ENCODE results near the gene VWC2L.

Gene VWC2L

DNA sequence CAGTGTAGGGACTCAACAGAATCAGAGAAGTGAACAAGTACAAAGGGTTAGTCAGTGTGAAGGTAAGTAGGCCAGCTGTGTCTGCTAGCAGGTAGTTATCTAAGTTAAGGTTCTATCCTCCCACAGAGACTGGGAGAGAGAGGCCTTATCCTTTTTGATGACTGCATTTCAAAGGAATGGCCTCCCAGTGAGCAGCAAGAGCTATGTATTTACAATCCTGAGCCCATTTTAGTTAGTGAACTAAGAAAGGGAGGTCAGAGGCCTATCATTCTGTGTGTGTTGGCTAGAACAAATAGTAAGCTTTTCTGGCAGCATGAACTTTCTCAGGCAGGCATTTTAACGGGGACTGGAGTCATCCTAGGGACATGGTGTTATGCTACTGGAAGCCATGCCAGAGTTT, 182.9 kb downstream of the VWC2L start:
- no peak for DNase-seq (ENCODE audit: low spot score)

DNA sequence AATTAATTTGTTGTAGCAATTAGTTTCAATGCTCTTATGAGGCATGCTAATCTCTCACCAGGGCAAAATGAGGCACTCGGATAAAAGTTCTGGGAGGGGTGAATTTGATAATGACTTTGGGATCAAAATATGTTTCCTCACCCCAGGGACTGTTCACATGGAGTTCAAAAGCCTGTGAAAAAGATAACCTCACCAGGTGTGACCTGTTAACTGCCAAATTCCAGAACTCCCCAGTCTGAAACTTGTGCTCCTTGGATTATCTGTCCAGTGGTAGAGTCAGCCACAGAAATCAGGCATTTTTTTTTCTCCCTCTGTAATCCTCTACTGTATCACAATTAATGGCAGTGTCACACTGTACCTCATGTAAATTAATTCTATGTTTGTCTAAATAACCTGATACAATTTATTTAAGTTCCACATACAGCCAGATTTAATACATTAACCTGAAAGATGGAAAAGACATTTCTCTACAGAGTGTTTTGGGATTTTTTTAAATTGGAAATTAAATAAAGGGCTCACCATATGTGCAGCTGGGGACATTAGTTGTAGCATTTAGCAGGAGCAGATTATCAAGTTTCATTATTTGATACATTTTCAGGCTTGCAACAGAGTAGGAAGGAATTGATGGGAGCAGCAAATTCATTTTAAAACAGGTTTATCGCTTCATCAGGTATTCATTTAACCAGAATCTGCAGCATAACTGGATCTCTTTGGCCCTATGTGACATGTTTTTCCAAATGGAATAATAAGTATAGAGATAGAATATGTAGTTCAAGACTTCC, 191.2 kb downstream of the VWC2L start:
- DNase-seq (ENCODE audit: low spot score) = no peak

DNA sequence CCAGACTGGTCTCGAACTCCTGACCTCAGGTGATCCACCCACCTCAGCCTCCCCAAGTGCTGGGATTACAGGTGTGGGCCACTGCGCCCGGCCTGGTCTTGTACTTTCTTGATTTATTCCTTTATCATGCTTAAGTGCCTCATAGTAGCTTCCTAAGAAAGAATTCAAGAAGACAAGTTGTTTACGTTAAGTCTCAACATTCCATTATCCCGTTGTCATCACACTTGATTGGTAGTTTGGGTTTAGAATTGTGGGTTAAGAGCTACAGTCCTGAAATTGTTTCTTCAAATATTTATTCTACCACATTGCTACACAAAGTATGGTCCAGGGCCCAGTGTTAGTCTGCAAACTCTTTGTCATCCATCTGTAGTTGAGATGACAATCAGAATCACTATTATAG, 194.0 kb downstream of the VWC2L start:
- no peak for DNase-seq (ENCODE audit: low spot score)

DNA sequence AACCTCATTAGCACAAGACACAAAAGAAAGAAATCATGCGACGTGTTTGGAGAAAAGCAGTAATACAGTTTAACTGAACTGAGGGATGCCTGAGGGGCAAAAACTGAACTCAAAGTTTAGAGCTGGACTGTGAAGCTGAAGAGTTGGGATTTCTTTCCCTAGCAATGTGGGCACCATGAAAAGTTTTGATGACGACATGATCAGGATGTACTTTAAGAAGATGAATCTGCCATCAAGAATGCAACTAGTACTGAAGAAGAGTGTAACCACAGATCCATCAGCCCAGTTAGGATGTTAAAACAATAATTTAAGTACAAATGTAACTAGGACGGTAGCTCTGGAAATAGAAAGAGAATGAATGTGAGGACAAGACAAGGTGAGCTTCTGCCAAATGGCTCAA, 196.2 kb downstream of the VWC2L start:
- DNase-seq (ENCODE audit: low spot score) = no peak

DNA sequence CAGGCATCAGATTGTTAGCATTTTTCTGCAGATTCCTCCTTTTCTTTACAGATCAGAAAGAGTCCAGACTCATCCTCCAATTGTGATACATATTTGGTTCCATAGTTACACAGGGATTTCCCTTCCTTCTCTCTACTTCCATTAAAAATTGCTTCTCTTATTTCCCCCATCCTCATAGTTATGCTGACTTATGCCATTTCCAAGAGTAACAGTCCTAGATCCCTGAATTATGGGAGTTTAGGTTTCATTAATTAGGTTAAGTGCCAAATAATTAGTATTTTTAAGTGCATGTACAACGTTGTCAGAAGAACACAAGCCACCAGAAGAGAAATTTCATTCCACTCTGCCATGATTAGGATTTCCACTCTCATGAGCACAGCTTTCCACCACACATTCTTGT, 200.2 kb downstream of the VWC2L start:
- DNase-seq (ENCODE audit: low spot score) = no peak

DNA sequence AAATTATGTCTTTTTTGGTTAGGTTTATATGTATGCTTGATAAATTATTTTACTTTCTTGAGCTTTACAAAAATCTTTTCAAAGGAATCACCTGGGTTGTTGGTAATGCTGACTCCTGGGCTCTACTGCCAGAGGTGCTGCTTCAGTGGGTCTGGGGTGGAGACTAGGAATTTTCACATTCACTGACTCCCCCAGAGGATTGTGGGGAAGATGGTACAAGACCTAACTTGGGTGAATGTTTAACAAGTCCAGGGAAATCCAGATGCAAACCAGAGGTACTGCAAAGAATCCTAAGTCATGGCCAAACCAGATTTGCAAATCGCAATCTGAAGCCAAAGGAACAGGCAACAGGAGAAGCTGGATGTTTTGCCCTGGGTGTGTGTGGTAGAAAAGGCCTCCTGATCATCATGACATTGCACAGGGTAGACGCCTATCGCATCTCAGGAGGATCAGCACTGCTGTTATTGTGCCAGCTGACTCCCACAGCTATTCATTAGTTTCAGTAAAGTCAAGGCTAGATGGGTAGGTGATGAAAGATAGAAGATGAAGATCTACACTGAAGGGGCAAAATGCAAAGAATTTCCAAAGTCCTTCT, 213.4 kb downstream of the VWC2L start:
- no peak for DNase-seq (ENCODE audit: low spot score)

DNA sequence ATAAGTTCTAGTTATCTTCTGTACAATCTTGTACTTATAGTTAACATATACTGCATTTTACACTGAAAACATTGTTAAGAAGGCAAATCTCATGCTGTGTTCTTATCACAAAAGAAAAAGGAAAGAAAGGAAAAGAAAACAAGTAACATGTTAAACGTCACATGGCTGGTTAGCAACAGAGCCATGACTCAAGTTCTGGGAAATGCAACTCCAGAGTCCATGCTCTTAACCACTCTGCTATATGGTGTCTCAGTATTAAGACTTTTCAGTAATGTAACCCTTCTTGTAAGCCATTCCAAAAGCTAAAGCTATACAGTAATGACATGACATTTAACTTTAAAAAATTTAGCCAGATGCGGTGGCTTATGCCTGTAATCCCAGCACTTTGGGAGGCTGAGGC, 217.2 kb downstream of the VWC2L start:
- no peak for DNase-seq (ENCODE audit: low spot score)
